ENCODE measurements around the gene MVK. TPM values are rescaled to one million over a fixed set of nuclear protein-coding genes. Genes with fewer than 3 reads are reported as not detected.

Gene MVK
- total RNA-seq, 1 experiment from 2014 or later, result 29.8 TPM

DNA sequence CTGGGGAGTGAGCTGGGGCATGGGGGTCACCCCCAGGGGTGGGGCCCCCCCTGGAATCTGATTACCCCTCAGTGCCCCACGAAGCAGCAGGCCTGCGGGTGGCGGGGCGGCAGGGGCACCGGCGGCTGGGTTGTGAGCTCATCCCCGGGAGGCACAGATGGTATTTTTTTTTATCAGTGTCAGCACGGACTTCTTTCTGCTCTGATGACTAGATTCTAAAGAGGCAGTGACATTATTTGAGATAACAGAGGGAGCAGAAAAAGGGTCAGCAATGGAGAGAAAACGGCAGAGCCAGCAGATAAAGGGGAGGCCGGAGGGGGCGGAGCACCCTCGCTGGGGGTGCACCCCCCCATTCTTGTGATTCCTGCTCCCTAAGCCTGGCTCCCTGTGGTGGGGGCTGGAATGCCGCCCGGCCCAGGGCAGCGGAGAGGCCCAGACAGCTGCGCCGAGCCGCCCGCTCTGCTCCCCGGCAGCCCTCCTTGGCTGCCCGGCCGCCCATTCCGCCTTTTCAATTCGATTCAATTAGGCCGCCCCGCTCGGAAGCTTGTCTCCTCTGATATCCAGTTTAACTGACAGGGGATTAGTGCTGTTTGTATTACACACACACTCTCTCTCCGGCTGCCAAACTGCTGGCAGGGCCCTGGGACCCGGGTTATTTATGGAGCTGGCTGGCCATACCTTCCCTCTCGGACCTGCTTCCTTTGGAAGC lies 32.9 kb downstream of the MVK start:
- no peaks in the 10 kb centered on the region for H3K27me3 ChIP-seq
- no peaks in the 10 kb centered on the region for H3K9me3 ChIP-seq
- DNase-seq, result peak; percentile 21
- H3K36me3 ChIP-seq, result no peaks in the 10 kb centered on the region
- no peak overlapping the region for H3K4me3 ChIP-seq

DNA sequence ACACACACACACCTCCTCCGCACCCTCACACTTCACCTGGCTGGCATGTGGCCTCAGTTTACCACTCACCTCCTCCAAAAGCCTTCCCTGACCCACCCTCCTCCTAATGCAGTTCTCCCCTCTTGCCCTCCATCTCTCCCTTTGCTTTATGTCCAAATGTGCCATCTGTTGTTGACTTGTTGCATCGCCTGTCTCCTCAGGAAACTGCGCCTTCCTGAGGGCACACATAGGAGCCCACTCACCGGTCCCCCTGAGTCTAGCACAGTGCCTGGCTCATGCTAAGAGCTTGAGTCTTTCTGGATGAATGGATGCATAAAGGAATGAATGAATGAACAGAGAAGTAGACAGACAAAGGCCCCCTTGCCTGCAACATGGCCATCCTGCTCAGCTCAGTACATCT lies 34.0 kb downstream of the MVK start:
- Histone ChIP-seq H3K4me3 (no peak overlapping the region), H3K9me3 (no peaks in the 10 kb centered on the region), H3K27me3 (no peaks in the 10 kb centered on the region), H3K36me3 (no peaks in the 10 kb centered on the region)
- DNase-seq, result no peak

GRCh38 chr12:109608270-109608669 lies 34.7 kb downstream of the MVK start:
- no peaks in the 10 kb centered on the region for H3K36me3 ChIP-seq
- H3K27me3 ChIP-seq, result no peaks in the 10 kb centered on the region
- no peaks in the 10 kb centered on the region for H3K9me3 ChIP-seq
- no peak for DNase-seq
- H3K4me3 ChIP-seq, result no peak overlapping the region

DNA sequence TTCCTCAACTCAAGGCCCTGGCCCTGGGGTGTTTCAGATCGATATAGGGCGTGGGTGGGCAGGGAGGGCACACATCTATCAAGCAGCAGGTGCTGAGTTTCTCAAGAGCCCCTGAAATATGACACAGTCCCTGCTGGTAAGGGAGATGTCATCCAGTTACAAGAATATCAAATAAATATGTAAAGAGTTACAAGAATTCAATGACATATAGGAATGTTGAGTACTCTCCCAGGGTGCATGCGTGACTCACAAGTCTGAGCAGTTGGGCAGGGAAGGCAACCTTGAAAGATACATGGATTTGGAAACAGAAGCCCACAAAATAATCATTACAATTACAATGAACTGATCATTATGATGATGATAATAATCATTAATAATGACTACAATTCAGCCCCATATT lies 35.2 kb downstream of the MVK start:
- no peaks in the 10 kb centered on the region for H3K36me3 ChIP-seq
- no peaks in the 10 kb centered on the region for H3K9me3 ChIP-seq
- no peak for DNase-seq
- no peak overlapping the region for H3K4me3 ChIP-seq
- no peaks in the 10 kb centered on the region for H3K27me3 ChIP-seq

- DNase-seq, result no peak
- no peaks in the 10 kb centered on the region for H3K27me3 ChIP-seq
- H3K4me3 ChIP-seq, result no peak overlapping the region
- no peaks in the 10 kb centered on the region for H3K36me3 ChIP-seq
- no peaks in the 10 kb centered on the region for H3K9me3 ChIP-seq
Measured at GRCh38 chr12:109609342-109609741, 35.7 kb downstream of the MVK start.

GRCh38 chr12:109610523-109610922 lies 36.9 kb downstream of the MVK start:
- Histone ChIP-seq H3K9me3 (no peaks in the 10 kb centered on the region), H3K27me3 (0 out of 2 replicates have a peak, but pooled peaks cover 4% of the 10 kb centered on the region), H3K36me3 (no peaks in the 10 kb centered on the region), H3K4me3 (no peak overlapping the region)
- no peak for DNase-seq

GRCh38 chr12:109611223-109611622 lies 37.6 kb downstream of the MVK start:
- no peak overlapping the region for H3K4me3 ChIP-seq
- no peak for DNase-seq

DNA sequence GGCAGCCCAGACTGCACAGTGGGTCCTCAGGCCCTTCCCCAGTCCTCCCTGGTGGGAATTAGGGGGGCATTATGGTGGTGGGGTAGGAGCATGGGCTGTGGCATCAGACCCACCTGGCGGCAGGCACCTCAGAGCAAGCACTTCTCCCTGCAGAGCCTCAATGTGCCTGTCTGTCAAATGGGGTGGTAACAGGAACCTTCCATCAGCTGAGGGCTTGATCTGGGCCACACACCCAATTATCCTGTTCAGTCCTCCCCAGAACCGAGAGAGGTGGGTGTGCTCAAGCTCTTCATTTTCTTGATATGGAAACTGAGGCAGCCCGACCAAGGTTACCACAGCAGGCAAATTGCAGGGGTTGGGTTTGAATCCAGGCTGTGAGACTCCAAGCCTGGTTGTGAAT lies 38.4 kb downstream of the MVK start:
- no peak overlapping the region for H3K4me3 ChIP-seq
- H3K27me3 ChIP-seq, result peaks cover 13% of the 10 kb centered on the region; the same call in 1 of the 2 replicates
- DNase-seq, result no peak
- H3K9me3 ChIP-seq, result no peaks in the 10 kb centered on the region
- H3K36me3 ChIP-seq, result no peaks in the 10 kb centered on the region

More at GRCh38 chr12:109611223-109611622, 37.6 kb downstream of the MVK start:
- no peaks in the 10 kb centered on the region for H3K36me3 ChIP-seq
- no peaks in the 10 kb centered on the region for H3K9me3 ChIP-seq
- H3K27me3 ChIP-seq, result peaks cover 10% of the 10 kb centered on the region; the same call in 1 of the 2 replicates

DNA sequence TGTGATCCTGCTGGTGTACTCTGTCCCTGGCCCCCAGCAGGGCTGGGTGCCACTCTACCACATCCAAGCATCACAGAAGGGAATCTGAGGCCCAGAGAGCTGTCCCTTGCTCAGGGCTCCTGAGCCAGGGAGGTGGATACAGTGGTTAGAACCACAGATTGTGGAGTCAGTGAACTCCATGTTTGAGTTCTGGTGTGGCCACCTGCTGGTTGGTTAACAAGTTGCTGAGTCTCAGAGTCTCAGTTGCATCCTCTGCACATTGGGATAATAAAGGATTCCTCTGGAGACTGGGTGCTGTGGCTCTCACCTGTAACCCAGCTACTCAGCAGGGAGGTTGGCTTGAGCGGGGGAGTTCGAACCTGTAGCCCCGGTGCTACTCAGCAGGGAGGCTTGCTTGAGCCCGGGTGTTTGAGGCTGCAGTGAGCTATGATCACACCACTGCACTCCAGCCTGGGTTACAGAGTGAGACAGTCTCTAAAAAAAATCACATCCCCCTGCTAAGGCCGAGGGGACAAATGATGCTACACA lies 39.4 kb downstream of the MVK start:
- no peaks in the 10 kb centered on the region for H3K36me3 ChIP-seq
- H3K4me3 ChIP-seq, result no peak overlapping the region
- H3K27me3 ChIP-seq, result peaks cover 13% of the 10 kb centered on the region; the same call in 1 of the 2 replicates
- no peak for DNase-seq
- no peaks in the 10 kb centered on the region for H3K9me3 ChIP-seq

DNA sequence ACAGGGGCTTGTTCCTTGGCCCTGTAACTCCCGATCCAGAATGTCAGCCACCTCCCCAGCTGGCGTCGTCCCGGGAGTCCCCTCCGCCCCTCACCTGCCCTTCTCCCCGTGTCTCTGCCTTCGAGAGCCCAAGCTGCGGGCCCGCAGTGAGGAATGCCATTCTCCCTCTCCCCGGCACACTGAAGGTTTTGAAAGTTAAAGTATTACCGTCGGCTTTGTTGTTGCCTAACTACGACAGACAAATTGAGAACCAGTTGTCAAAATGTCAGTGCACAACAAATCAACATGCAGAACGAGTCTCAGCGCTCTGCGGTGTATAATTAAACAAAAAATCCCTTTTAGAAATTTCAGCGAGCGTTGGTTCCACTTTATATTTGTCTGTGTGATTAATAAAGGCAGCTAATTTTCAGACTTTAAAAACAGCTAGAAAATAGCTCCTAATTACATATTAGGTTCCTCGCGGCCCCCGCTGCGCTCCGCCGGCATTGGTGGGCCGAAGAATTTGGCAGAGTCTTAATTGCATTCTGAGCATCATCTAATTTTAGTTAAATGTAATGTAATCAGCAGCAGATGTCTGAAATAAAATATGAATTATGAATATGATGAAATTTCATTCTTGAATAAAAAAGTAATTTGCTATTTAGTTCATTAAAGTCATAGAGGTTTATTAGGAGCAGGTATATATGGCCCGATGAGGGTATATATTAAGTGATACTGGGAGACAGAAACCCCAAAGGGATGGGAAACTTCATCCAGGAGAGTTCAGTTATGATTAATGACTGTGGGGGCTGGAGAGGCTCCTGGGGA lies 40.3 kb downstream of the MVK start:
- DNase-seq, result no peak
- Histone ChIP-seq H3K27me3 (peaks cover 13% of the 10 kb centered on the region; the same call in 1 of the 2 replicates), H3K9me3 (no peaks in the 10 kb centered on the region)

DNA sequence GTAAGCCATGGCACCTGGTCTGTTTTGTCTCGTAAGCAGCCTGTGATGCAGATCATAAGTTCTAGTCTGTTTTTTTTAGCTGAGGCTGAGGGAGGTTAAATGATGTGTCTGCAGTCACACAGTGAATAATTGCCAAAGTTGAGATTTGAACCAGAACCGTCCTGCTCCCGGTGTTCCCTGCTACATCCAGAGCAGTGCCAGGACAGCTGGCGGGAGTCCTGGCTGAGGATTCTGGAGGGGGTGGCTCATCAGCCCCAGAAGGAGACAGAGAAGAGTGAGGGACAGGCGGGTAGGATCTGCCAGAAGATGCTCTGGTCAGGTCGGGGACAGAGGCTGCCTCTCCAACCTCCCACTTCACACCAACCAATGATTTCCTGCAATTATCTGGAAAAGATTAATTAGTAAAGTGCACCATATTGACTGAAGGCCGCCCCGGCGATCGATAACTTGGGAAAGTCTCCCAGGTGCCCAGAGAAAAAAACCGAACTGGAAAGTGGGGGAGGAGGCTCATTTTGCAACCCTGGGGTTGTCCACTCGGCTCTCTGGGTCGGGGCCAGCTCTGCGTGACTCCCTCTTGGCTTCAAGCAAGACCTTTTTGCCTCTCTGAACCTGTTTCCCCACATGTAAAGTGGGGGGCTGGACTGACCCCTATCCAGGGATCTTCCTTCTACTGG lies 42.1 kb downstream of the MVK start:
- Histone ChIP-seq H3K4me3 (no peak overlapping the region), H3K36me3 (no peaks in the 10 kb centered on the region), H3K27me3 (peaks cover 13% of the 10 kb centered on the region; the same call in 1 of the 2 replicates), H3K9me3 (no peaks in the 10 kb centered on the region)
- no peak for DNase-seq

More for the DNA sequence above, 40.3 kb downstream of the MVK start:
- Histone ChIP-seq H3K4me3 (no peak overlapping the region), H3K36me3 (no peaks in the 10 kb centered on the region)

GRCh38 chr12:109617491-109617890 lies 43.9 kb downstream of the MVK start:
- DNase-seq, result no peak
- Histone ChIP-seq H3K27me3 (peaks cover 18% of the 10 kb centered on the region; the same call in 1 of the 2 replicates), H3K36me3 (no peaks in the 10 kb centered on the region), H3K9me3 (no peaks in the 10 kb centered on the region), H3K4me3 (no peak overlapping the region)

GRCh38 chr12:109618082-109618481 lies 44.5 kb downstream of the MVK start:
- no peaks in the 10 kb centered on the region for H3K9me3 ChIP-seq
- no peak overlapping the region for H3K4me3 ChIP-seq
- DNase-seq, result no peak
- peaks cover 19% of the 10 kb centered on the region; the same call in 1 of the 2 replicates for H3K27me3 ChIP-seq
- H3K36me3 ChIP-seq, result no peaks in the 10 kb centered on the region

- no peak for DNase-seq
- no peak overlapping the region for H3K4me3 ChIP-seq
- peaks cover 19% of the 10 kb centered on the region; the same call in 1 of the 2 replicates for H3K27me3 ChIP-seq
- H3K9me3 ChIP-seq, result no peaks in the 10 kb centered on the region
- no peaks in the 10 kb centered on the region for H3K36me3 ChIP-seq
Measured at GRCh38 chr12:109619002-109619604, 45.5 kb downstream of the MVK start.

- no peaks in the 10 kb centered on the region for H3K9me3 ChIP-seq
- no peak overlapping the region for H3K4me3 ChIP-seq
- DNase-seq, result no peak
- no peaks in the 10 kb centered on the region for H3K36me3 ChIP-seq
- H3K27me3 ChIP-seq, result peaks cover 8% of the 10 kb centered on the region; the same call in 1 of the 2 replicates
Measured at GRCh38 chr12:109621211-109621694, 47.7 kb downstream of the MVK start.

DNA sequence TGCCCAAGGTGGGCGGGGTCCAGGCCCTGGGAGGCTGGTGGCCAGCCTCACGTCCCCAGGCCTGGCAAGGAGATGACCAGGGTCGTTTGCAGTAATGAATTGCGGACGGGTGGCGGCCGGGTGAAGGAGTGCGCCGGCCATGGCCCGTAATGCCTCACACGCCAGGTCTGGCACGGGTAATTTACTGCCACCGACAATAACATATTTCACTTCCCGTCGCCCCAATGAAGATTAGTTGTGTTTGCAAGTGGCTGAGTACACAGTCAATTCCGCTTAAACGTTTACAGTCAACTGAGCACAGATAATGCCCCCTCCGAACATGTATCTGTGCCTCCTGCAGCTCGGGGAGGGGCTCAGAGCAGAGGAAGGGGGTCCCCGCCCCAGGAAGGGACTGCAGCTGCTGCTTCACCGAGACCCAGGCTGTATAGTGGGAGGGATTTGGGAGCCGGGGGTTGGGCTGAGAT lies 48.3 kb downstream of the MVK start:
- Histone ChIP-seq H3K36me3 (no peaks in the 10 kb centered on the region), H3K4me3 (no peak overlapping the region), H3K27me3 (peaks cover 5% of the 10 kb centered on the region; the same call in 1 of the 2 replicates), H3K9me3 (no peaks in the 10 kb centered on the region)
- no peak for DNase-seq

Measured in MG63 (cell line).